Measurements from ENCODE around the gene GNAI3. TPM values are rescaled to one million over a fixed set of nuclear protein-coding genes. Genes with fewer than 3 reads are reported as not detected.

Gene GNAI3
- total RNA-seq, 1 experiment from 2014 or later: 12.8 TPM

DNA sequence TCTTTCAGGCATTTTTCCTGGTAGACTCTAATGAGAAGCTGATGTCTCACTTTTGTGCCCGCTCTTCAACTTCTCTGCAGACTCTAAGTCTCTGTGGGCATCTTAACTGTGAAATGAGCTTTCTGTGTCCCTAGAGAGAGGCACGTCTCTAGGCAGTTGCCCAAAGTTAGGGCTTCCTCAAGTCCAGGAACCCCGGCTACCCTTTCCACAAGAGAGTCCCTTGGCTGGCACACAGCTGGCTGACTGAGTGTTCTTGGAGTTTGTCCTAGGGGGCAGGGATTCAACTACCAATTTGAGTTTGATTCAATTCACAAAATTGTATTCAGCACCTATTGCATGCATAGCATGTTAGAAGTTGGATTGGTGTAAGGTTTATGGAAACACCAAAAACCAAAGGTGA lies 7.3 kb upstream of the GNAI3 start:
- H3K9me3 ChIP-seq (ENCODE audit: low read depth, low read length, poor library complexity, severe bottlenecking): no peaks in the 10 kb centered on the region
- no peak for DNase-seq (ENCODE audit: low spot score)
- no TSS peak for BruUV-seq (replicated peaks)
- intact Hi-C loops (cut with micrococcal nuclease; ENCODE audit: unreplicated experiment): no loop called here
- CTCF ChIA-PET: no interaction called here
- no peaks in the 10 kb centered on the region for H3K36me3 ChIP-seq (ENCODE audit: insufficient read depth, low read length, poor library complexity, severe bottlenecking)
- POLR2A ChIA-PET (ENCODE audit: low non-redundant PET): no interaction called here
- H3K4me3 ChIP-seq (ENCODE audit: low read depth, low read length, poor library complexity, severe bottlenecking): no peak overlapping the region
- H3K27me3 ChIP-seq (replicated peaks; ENCODE audit: insufficient read depth, low read depth, low read length, poor library complexity): no peaks in the 10 kb centered on the region
- no peak for TF ChIP-seq EZH2 (IDR thresholded peaks at IDR 0.05; ENCODE audit: borderline replicate concordance, low read depth, low read length, poor library complexity, severe bottlenecking)
- TF ChIP-seq, protein P1, sequence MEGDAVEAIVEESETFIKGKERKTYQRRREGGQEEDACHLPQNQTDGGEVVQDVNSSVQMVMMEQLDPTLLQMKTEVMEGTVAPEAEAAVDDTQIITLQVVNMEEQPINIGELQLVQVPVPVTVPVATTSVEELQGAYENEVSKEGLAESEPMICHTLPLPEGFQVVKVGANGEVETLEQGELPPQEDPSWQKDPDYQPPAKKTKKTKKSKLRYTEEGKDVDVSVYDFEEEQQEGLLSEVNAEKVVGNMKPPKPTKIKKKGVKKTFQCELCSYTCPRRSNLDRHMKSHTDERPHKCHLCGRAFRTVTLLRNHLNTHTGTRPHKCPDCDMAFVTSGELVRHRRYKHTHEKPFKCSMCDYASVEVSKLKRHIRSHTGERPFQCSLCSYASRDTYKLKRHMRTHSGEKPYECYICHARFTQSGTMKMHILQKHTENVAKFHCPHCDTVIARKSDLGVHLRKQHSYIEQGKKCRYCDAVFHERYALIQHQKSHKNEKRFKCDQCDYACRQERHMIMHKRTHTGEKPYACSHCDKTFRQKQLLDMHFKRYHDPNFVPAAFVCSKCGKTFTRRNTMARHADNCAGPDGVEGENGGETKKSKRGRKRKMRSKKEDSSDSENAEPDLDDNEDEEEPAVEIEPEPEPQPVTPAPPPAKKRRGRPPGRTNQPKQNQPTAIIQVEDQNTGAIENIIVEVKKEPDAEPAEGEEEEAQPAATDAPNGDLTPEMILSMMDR (conservative IDR thresholded peaks at IDR 0.05; ENCODE audit: low read depth, low read length): no peak
- H3K4me1 ChIP-seq (ENCODE audit: insufficient read depth, low read length, poor library complexity, severe bottlenecking): no peaks in the 10 kb centered on the region
- no peak overlapping the region for H3K27ac ChIP-seq (ENCODE audit: low read depth, low read length, poor library complexity, severe bottlenecking)

DNA sequence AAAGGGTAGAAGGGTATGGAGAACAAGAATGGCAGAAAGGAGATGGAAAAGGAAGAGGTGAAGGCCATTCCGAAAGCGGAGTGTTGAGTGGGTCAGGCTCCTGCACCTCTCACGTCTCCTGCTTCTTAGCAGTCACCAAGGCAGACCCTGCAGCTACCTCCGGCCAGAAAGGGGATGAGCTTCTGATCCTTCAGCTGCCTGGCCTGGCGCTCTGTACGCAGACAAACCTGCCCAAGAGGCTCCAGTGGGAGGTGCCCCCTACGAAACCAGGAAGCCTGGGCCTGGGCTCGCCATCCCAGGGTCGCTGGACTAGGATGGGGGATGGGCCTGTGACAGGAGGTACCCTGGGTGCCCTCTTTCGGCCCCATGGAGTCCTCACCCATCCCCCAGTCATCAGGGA lies 5.8 kb upstream of the GNAI3 start:
- no peak overlapping the region for H3K4me3 ChIP-seq (ENCODE audit: low read depth, low read length, poor library complexity, severe bottlenecking)
- no peaks in the 10 kb centered on the region for H3K27me3 ChIP-seq (replicated peaks; ENCODE audit: insufficient read depth, low read depth, low read length, poor library complexity)
- no TSS peak for BruUV-seq (replicated peaks)
- no peak for DNase-seq (ENCODE audit: low spot score)
- CTCF ChIA-PET: no interaction called here
- H3K4me1 ChIP-seq (ENCODE audit: insufficient read depth, low read length, poor library complexity, severe bottlenecking): peaks cover 7% of the 10 kb centered on the region
- no peaks in the 10 kb centered on the region for H3K9me3 ChIP-seq (ENCODE audit: low read depth, low read length, poor library complexity, severe bottlenecking)
- TF ChIP-seq EZH2 (IDR thresholded peaks at IDR 0.05; ENCODE audit: borderline replicate concordance, low read depth, low read length, poor library complexity, severe bottlenecking): no peak
- TF ChIP-seq, protein P1 (conservative IDR thresholded peaks at IDR 0.05; ENCODE audit: low read depth, low read length): no peak
- no peak overlapping the region for H3K27ac ChIP-seq (ENCODE audit: low read depth, low read length, poor library complexity, severe bottlenecking)
- H3K36me3 ChIP-seq (ENCODE audit: insufficient read depth, low read length, poor library complexity, severe bottlenecking): no peaks in the 10 kb centered on the region
- intact Hi-C loops (cut with micrococcal nuclease; ENCODE audit: unreplicated experiment): no loop called here
- POLR2A ChIA-PET (ENCODE audit: low non-redundant PET): no interaction called here

DNA sequence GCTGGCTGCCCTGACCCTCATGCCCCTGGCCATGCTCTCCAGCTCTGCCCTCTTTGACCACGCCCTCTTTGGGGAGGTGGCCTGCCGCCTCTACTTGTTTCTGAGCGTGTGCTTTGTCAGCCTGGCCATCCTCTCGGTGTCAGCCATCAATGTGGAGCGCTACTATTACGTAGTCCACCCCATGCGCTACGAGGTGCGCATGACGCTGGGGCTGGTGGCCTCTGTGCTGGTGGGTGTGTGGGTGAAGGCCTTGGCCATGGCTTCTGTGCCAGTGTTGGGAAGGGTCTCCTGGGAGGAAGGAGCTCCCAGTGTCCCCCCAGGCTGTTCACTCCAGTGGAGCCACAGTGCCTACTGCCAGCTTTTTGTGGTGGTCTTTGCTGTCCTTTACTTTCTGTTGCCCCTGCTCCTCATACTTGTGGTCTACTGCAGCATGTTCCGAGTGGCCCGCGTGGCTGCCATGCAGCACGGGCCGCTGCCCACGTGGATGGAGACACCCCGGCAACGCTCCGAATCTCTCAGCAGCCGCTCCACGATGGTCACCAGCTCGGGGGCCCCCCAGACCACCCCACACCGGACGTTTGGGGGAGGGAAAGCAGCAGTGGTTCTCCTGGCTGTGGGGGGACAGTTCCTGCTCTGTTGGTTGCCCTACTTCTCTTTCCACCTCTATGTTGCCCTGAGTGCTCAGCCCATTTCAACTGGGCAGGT lies 5.0 kb upstream of the GNAI3 start:
- CTCF ChIA-PET: no interaction called here
- Histone ChIP-seq H3K4me1 (ENCODE audit: insufficient read depth, low read length, poor library complexity, severe bottlenecking) (peaks cover 7% of the 10 kb centered on the region), H3K27me3 (replicated peaks; ENCODE audit: insufficient read depth, low read depth, low read length, poor library complexity) (no peaks in the 10 kb centered on the region), H3K9me3 (ENCODE audit: low read depth, low read length, poor library complexity, severe bottlenecking) (no peaks in the 10 kb centered on the region), H3K4me3 (ENCODE audit: low read depth, low read length, poor library complexity, severe bottlenecking) (no peak overlapping the region), H3K27ac (ENCODE audit: low read depth, low read length, poor library complexity, severe bottlenecking) (no peak overlapping the region), H3K36me3 (ENCODE audit: insufficient read depth, low read length, poor library complexity, severe bottlenecking) (no peaks in the 10 kb centered on the region)
- POLR2A ChIA-PET (ENCODE audit: low non-redundant PET): interaction anchor here (0.6 kb wide), 1 partner anchor 30 kb away, joined by 3 read pairs; no protein-coding TSS in a partner anchor
- no peak for DNase-seq (ENCODE audit: low spot score)
- TF ChIP-seq EZH2 (IDR thresholded peaks at IDR 0.05; ENCODE audit: borderline replicate concordance, low read depth, low read length, poor library complexity, severe bottlenecking): no peak
- TF ChIP-seq, protein P1 (conservative IDR thresholded peaks at IDR 0.05; ENCODE audit: low read depth, low read length): no peak
- BruUV-seq (replicated peaks): no TSS peak
- intact Hi-C loops (cut with micrococcal nuclease; ENCODE audit: unreplicated experiment): no loop called here
